ENCODE measurements around the gene CKB.

The CKB gene

GRCh38 chr14:103509864-103510723 lies 12.5 kb downstream of the CKB start:
- DNase-seq: no peak

GRCh38 chr14:103508521-103509329 lies 13.9 kb downstream of the CKB start:
- no peak for DNase-seq

DNA sequence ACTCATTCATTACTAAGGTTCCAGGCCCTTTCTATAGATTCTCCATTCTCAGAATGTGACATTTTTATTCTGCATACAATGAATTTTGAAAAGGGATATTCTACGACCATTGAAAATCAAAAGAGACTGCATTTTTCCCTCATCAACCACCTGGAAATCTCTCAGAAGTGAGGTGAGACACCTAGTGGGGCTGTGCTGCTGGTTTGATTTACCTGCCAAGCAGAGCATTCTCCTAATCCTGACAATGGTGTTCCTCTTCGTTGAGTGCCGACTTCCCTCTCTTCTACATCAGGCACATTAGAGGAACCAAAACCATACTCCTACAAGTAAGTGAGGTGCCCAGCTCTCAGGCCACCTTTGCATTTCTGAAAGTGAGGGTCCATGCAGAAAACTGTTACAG lies 14.9 kb downstream of the CKB start:
- no peak for DNase-seq

GRCh38 chr14:103504991-103505565 lies 17.6 kb downstream of the CKB start:
- no peak for DNase-seq

DNA sequence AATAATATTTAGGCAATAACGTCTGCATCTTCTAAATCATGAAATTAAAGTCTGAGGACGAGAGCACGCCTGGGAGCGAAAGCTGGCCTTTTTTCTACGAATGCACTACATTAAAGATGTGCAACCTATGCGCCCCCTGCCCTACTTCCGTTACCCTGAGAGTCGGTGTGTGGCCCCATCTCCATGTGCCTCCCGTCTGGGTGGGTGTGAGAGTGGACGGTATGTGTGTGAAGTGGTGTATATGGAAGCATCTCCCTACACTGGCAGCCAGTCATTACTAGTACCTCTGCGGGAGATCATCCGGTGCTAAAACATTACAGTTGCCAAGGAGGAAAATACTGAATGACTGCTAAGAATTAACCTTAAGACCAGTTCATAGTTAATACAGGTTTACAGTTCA lies 19.3 kb downstream of the CKB start:
- no peak for DNase-seq

DNA sequence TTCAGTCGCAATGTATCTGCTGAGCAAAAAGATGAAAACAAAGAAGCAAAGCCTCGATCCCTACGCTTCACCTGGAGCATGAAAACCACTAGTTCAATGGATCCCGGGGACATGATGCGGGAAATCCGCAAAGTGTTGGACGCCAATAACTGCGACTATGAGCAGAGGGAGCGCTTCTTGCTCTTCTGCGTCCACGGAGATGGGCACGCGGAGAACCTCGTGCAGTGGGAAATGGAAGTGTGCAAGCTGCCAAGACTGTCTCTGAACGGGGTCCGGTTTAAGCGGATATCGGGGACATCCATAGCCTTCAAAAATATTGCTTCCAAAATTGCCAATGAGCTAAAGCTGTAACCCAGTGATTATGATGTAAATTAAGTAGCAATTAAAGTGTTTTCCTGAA lies 19.8 kb downstream of the CKB start:
- no peak for DNase-seq

DNA sequence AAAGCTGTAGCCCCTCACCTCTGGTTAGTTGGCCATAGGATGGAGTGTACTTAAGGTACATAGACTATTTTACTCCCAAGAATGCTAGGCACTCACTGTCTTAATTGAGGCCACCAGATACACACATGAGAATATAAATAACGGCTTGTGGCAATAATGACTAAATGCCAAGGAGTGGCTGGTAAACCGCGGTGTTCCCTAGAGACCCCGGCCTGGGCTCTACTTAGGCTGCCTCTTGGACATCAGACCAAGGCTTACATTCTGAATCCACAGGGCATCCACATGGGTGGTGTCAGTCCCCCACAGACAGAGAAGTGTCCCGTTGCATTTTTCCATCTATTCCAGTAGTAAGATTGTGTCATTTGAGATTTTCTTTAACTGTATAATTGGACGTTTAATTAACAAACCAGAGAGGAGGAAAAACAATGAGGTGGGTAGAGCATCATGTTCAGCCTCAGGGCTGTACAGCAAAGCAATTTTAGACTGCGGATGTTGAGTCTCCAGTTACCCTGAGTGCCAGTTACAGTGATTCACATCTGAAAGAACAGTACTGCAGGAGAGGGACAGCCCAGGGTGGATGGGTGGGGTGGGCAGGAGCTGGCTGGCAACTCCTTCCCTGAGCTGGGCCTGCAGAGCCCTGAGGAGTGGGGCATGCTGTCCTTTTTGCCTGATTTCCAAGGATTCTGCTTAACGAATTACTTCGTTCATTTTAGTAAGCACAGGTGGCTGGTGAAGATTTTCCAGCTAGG lies 20.5 kb downstream of the CKB start:
- no peak for DNase-seq

- DNase-seq: no peak
These were observed 21.4 kb downstream of the CKB start for GRCh38 chr14:103501041-103501870.

DNA sequence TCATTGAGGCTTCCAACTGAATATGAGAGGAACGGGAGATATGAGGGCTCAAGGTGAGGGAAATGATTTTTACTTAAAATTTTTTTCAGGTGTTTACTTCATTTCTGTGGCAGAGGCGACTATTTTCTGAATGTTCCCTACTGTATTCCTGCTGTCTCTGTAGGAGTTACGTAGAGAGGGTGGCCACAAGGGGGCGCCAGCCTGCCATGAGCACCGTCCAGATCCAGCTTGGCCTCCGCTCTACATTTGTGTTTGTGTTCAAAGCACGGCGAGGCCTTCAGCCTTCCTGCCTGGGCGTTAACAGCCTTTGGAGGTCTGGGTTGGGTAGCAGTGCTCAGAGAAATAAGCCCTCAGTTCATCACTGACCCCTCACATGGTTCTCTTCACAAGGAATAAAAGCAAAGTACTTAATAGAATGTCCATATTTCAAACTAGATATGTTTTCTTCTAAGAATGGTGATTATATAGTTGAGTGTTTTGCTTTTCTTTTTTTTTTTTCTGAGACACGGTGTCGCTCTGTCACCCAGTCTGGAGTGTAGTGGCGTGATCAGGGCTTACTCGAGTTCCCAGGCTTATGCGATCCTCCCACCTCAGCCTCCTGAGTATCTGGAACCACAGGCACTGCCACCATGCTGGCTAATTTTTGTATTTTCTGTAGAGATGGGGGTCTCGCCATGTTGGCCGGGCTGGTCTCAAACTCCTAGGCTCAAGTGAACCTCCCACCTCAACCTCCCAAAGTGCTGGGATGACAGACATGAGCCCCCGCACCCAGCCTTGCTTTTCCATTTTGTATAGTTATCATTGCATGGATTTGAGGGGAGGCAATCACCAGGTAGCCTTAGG lies 22.3 kb downstream of the CKB start:
- peak; percentile 80 for DNase-seq

- no peak for DNase-seq
These were observed 22.9 kb downstream of the CKB start for GRCh38 chr14:103499709-103500108.

GRCh38 chr14:103496776-103497175 lies 25.9 kb downstream of the CKB start:
- no peak for DNase-seq

GRCh38 chr14:103495854-103496253 lies 26.8 kb downstream of the CKB start:
- DNase-seq: no peak

DNA sequence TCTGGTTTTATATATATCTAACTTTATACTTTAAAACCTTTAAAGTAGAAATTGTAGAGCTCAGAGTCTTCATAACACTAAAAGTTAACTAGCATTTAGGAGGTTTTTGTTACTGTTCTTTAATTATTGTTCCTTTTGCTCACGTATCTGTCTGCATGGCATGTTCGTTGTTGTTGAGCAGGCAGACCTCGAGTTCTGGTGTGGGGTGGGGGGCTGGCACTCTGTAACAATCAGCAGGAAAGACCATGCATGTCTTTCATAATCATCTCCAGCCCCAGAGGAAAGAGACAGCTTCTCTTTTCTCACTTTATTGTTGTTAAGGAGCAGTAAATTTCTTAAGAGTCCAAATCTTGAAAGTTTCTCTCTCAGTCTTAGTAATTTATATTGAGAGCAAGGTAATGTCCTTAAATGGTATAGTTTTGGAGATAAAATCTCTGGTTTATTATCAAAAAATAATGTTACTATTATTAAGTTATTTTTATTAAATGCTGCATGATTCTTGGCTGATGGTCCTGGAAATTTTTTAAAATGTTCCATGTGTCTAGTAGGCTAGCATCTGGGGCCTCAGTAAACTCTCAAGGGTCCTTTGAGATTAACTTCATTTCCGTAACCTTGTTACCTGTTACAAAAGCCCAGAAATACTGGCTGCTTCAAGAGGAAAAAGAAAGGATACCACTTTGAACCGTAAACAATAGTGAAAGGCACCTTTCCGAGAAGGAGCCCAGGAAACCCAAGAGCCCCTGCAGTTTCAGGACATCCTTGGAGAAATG lies 30.3 kb downstream of the CKB start:
- no peak for DNase-seq

DNA sequence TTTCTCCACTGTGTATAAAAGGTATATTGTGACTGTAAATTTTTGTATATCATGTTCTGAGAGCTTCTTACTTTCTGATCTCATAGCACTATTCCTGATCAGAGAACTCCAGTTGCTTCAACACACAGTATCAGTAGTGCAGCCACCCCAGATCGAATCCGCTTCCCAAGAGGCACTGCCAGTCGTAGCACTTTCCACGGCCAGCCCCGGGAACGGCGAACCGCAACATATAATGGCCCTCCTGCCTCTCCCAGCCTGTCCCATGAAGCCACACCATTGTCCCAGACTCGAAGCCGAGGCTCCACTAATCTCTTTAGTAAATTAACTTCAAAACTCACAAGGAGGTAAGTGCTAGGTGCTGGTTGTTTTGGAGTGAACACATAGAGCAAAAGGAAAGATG lies 30.9 kb downstream of the CKB start:
- no peak for DNase-seq

DNA sequence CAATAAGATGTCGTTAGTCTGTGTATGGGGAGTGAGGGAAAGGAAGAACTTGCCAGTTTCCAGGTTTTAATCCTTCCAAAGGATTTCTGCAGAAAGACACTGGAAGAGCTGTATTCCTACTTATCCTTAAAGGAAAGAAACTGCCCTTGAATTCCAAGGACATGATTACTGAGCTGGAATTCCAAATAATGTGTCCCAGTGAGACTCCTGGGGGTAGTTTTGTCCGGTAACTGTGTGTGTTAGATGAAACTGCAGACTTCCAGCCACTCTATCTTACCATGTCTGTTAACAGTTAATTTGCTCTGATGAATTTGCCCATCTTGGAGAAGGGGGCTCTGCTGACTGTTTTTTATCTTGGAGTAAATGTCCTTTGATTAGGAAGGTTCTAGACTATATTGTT lies 33.0 kb downstream of the CKB start:
- DNase-seq: no peak

- DNase-seq: no peak
These were observed 33.7 kb downstream of the CKB start for GRCh38 chr14:103488960-103489359.

DNA sequence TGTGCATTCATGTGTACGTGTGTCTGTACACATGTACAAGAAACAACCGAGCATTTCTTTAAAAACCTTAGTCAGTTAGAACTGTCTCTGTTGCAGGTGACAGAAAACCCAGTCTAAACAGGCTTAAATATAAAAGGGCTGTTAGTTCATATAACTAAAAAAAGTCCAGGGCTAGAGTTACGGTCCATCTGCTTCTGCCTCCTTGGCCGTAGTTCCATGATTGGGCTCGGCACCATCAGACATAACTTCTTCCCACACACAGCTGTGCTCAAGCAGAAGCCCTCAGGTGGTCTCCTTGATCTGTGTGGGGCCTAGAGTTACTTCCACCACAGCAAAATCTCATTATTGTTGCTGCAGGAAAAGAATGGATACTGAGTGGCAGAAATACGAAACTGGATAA lies 34.6 kb downstream of the CKB start:
- DNase-seq: no peak

GRCh38 chr14:103485504-103485903 lies 37.1 kb downstream of the CKB start:
- DNase-seq: no peak

GRCh38 chr14:103483600-103483999 lies 39.0 kb downstream of the CKB start:
- peak; percentile 36 for DNase-seq

GRCh38 chr14:103480595-103480994 lies 42.0 kb downstream of the CKB start:
- DNase-seq: no peak
